ENCODE measurements around the gene FMO2.

- TF ChIP-seq, protein P1, sequence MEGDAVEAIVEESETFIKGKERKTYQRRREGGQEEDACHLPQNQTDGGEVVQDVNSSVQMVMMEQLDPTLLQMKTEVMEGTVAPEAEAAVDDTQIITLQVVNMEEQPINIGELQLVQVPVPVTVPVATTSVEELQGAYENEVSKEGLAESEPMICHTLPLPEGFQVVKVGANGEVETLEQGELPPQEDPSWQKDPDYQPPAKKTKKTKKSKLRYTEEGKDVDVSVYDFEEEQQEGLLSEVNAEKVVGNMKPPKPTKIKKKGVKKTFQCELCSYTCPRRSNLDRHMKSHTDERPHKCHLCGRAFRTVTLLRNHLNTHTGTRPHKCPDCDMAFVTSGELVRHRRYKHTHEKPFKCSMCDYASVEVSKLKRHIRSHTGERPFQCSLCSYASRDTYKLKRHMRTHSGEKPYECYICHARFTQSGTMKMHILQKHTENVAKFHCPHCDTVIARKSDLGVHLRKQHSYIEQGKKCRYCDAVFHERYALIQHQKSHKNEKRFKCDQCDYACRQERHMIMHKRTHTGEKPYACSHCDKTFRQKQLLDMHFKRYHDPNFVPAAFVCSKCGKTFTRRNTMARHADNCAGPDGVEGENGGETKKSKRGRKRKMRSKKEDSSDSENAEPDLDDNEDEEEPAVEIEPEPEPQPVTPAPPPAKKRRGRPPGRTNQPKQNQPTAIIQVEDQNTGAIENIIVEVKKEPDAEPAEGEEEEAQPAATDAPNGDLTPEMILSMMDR (IDR thresholded peaks at IDR 0.05; ENCODE audit: insufficient read depth, low read depth, low read length): no peak
- no peak for TF ChIP-seq EZH2 (IDR thresholded peaks at IDR 0.05; ENCODE audit: insufficient read depth, low read length)
Observed at GRCh38 chr1:171219346-171220080, 34.4 kb downstream of the FMO2 start.
